B cell (primary cell): Measurements from ENCODE around the gene CTIF.

Experiments
- CTCF ChIP-seq: fragments of 200-600 bp; IDR thresholded peaks from one replicate; pipeline ENCODE4 v1.8.0; 2022; ENCODE audit warnings: antibody characterized with exemption, mild to moderate bottlenecking
- EZH2 ChIP-seq: IDR thresholded peaks from 2 replicates; pipeline ENCODE4 v1.6.1; 2012; ENCODE audit warnings: borderline replicate concordance, low read depth, mild to moderate bottlenecking, moderate library complexity, low read length; ENCODE audit not compliant: insufficient read depth, poor library complexity, severe bottlenecking

GRCh38 chr18:48567388-48567787 lies 28.6 kb downstream of the CTIF start:
- no peak for TF ChIP-seq EZH2
- no peak for TF ChIP-seq CTCF
